ENCODE data around the gene ASF1A. TPM values are rescaled to one million over a fixed set of nuclear protein-coding genes. Genes with fewer than 3 reads are reported as not detected.
A peak's percentile ranks its signal among the peaks of the same experiment; 100 is the strongest.

The ASF1A gene
- total and polyA plus RNA-seq, 10 of the 15 experiments (the other 5 are each of a cell fraction or from before 2014, with no cell fraction given) = 23.7 to 103 (median 31.5) TPM

DNA sequence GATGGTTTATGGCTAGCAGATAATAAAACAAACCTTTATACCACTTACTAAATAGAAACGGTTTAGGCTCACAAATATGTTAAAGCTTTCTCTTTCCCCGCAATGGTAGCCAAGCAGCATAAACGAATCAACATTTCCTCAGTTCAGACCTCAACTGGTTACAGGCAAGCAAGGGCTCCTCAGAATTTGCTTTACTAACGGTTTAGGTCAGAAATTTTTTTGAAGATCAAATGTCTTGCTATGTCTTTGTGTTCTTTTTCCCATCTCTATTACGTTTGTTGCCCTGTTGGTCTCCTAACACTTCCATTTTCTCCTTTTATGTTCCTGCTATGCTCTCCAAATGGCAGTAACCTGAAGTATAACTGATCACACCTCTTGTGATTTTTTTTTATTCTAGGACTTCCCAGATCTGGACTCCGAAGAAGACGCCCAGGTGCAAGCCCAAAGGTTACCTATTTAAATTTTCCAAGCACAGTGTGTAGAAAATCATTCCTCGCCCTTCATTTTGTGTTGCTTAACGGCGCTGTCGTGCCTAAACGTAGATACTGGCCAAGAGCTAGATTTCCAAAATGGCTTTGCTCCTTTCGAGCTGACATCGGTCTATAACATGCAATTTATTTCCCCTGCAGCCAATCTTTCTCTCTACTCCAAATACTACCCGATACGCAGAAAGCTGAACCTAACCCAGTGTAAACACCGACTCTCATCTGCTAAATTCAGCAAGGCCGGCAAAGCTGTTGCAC, 717 bp upstream of the ASF1A start (continued):
- TF ChIP-seq, protein P1, sequence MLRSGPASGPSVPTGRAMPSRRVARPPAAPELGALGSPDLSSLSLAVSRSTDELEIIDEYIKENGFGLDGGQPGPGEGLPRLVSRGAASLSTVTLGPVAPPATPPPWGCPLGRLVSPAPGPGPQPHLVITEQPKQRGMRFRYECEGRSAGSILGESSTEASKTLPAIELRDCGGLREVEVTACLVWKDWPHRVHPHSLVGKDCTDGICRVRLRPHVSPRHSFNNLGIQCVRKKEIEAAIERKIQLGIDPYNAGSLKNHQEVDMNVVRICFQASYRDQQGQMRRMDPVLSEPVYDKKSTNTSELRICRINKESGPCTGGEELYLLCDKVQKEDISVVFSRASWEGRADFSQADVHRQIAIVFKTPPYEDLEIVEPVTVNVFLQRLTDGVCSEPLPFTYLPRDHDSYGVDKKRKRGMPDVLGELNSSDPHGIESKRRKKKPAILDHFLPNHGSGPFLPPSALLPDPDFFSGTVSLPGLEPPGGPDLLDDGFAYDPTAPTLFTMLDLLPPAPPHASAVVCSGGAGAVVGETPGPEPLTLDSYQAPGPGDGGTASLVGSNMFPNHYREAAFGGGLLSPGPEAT (IDR thresholded peaks at IDR 0.05; ENCODE audit: low read depth) = peak; percentile 49; the same call in 1 of the 2 replicates
- TF ChIP-seq, protein P2, sequence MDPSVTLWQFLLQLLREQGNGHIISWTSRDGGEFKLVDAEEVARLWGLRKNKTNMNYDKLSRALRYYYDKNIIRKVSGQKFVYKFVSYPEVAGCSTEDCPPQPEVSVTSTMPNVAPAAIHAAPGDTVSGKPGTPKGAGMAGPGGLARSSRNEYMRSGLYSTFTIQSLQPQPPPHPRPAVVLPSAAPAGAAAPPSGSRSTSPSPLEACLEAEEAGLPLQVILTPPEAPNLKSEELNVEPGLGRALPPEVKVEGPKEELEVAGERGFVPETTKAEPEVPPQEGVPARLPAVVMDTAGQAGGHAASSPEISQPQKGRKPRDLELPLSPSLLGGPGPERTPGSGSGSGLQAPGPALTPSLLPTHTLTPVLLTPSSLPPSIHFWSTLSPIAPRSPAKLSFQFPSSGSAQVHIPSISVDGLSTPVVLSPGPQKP (IDR thresholded peaks at IDR 0.05; ENCODE audit: low read depth, low read length) = no peak
- TF ChIP-seq ESRRA (IDR thresholded peaks at IDR 0.05; ENCODE audit: low read length) (no peak), JUNB (IDR thresholded peaks at IDR 0.05) (no peak), IKZF2 (IDR thresholded peaks at IDR 0.05) (0 out of 4 replicates have a peak, but pooled peaks of 1 of the 2 experiments have one; percentile 7), FOXM1 (IDR thresholded peaks at IDR 0.05; ENCODE audit: low read depth, low read length) (0 out of 2 replicates have a peak, but pooled peaks have one; percentile 32), FOXK2 (IDR thresholded peaks at IDR 0.05) (no peak), RELA (IDR thresholded peaks at IDR 0.05; ENCODE audit: borderline replicate concordance, partially characterized antibody) (no peak), PML (IDR thresholded peaks at IDR 0.05; ENCODE audit: low read length) (0 out of 2 replicates have a peak, but pooled peaks have one; percentile 36), SMC3 (IDR thresholded peaks at IDR 0.05; ENCODE audit: borderline replicate concordance, low read length) (no peak), PAX8 (IDR thresholded peaks at IDR 0.05) (peak; percentile 89; the same call in 1 of the 2 replicates), SIN3A (IDR thresholded peaks at IDR 0.05; ENCODE audit: low read depth, low read length) (peak; percentile 20; the same call in 1 of the 2 replicates), YY1 (IDR thresholded peaks at IDR 0.05; ENCODE audit: low read depth, low read length) (peak; percentile 91), ETV6 (conservative IDR thresholded peaks at IDR 0.05 in 1 of 2, IDR thresholded peaks at IDR 0.05 in 1 of 2; ENCODE audit: borderline replicate concordance in 1 of 2, low read depth in 1 of 2) (no peak), SUZ12 (IDR thresholded peaks at IDR 0.05; ENCODE audit: unreplicated experiment) (no peak), ASH2L (IDR thresholded peaks at IDR 0.05; ENCODE audit: borderline replicate concordance, low read depth) (0 out of 2 replicates have a peak, but pooled peaks have one; percentile 14), EZH2 (IDR thresholded peaks at IDR 0.05; ENCODE audit: borderline replicate concordance, control insufficient read depth, low read depth, low read length) (no peak), ZNF622 (IDR thresholded peaks at IDR 0.05) (no peak)
- TF ChIP-seq, protein P3, sequence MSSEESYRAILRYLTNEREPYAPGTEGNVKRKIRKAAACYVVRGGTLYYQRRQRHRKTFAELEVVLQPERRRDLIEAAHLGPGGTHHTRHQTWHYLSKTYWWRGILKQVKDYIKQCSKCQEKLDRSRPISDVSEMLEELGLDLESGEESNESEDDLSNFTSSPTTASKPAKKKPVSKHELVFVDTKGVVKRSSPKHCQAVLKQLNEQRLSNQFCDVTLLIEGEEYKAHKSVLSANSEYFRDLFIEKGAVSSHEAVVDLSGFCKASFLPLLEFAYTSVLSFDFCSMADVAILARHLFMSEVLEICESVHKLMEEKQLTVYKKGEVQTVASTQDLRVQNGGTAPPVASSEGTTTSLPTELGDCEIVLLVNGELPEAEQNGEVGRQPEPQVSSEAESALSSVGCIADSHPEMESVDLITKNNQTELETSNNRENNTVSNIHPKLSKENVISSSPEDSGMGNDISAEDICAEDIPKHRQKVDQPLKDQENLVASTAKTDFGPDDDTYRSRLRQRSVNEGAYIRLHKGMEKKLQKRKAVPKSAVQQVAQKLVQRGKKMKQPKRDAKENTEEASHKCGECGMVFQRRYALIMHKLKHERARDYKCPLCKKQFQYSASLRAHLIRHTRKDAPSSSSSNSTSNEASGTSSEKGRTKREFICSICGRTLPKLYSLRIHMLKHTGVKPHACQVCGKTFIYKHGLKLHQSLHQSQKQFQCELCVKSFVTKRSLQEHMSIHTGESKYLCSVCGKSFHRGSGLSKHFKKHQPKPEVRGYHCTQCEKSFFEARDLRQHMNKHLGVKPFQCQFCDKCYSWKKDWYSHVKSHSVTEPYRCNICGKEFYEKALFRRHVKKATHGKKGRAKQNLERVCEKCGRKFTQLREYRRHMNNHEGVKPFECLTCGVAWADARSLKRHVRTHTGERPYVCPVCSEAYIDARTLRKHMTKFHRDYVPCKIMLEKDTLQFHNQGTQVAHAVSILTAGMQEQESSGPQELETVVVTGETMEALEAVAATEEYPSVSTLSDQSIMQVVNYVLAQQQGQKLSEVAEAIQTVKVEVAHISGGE (CRISPR knock-in tag; IDR thresholded peaks at IDR 0.05) = no peak
- TF ChIP-seq, protein P4, sequence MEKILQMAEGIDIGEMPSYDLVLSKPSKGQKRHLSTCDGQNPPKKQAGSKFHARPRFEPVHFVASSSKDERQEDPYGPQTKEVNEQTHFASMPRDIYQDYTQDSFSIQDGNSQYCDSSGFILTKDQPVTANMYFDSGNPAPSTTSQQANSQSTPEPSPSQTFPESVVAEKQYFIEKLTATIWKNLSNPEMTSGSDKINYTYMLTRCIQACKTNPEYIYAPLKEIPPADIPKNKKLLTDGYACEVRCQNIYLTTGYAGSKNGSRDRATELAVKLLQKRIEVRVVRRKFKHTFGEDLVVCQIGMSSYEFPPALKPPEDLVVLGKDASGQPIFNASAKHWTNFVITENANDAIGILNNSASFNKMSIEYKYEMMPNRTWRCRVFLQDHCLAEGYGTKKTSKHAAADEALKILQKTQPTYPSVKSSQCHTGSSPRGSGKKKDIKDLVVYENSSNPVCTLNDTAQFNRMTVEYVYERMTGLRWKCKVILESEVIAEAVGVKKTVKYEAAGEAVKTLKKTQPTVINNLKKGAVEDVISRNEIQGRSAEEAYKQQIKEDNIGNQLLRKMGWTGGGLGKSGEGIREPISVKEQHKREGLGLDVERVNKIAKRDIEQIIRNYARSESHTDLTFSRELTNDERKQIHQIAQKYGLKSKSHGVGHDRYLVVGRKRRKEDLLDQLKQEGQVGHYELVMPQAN (conservative IDR thresholded peaks at IDR 0.05) = no peak

Measured in GM12878 (cell line).